ENCODE measurements around the gene DISP3. TPM values are rescaled to one million over a fixed set of nuclear protein-coding genes. Genes with fewer than 3 reads are reported as not detected.

The DISP3 gene
- total and polyA plus RNA-seq, 2 of the 4 experiments (the other 2 are of a cell fraction) = 0.05 TPM; not detected in 1

DNA sequence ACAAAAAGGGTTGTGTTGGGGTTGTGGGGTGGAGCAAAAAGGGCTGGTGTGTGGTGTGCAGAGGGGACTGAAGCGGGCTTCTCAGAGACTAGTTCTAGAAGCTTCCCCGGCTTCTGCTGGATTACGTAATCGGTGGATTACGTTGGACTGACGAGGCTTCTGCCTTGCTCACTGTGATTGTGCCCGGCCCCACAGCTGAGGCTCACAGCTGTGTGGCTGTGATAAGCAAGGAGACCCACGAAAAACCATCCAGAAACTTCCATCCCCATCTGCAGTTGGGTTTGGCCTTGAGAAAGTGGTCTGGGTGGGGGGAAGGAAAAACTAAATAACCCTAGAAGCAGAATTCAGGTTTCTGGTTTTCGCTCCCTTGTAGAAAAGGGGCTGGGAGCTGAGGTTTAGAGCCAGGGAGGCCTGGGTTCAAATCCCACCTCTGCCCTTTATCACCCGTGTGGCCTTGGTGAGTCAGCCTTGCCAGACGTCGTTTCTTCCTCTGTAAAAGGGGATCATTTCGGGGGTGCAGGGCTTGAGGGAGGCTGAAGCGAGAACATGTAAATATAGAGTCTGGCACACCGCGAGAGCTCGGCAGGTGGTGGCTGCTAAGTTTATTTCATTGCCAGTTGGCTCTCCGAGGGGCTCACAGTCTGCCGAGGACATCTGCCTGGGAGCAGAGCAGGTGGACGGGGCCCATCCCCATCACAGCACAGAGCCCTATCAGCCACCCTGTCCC lies 30.4 kb upstream of the DISP3 start:
- BruUV-seq (replicated peaks) = no TSS peak
- Histone ChIP-seq H2AK9ac (replicated peaks; ENCODE audit: low read depth, low read length, poor library complexity) (no peak overlapping the region), H3K36me3 (ENCODE audit: control insufficient read depth, insufficient read depth, low read length) (no peaks in the 10 kb centered on the region), H2BK120ac (ENCODE audit: low read depth, low read length) (no peak overlapping the region), H3K9me1 (ENCODE audit: insufficient read depth, low read length) (no peaks in the 10 kb centered on the region), H3K23ac (ENCODE audit: low read depth, low read length) (no peak overlapping the region), H2BK5ac (ENCODE audit: low read depth, low read length, poor library complexity, severe bottlenecking) (no peak overlapping the region), H3K4me2 (ENCODE audit: low read depth, low read length) (no peak overlapping the region), H3K4me3 (ENCODE audit: insufficient read depth, low read depth, low read length) (no peak overlapping the region), H2BK20ac (ENCODE audit: low read depth, low read length) (no peak overlapping the region), H3K14ac (replicated peaks; ENCODE audit: low read depth, low read length) (no peak overlapping the region), H2AK5ac (ENCODE audit: low read depth, low read length) (no peak overlapping the region), H4K20me1 (ENCODE audit: insufficient read depth, low read length) (no peaks in the 10 kb centered on the region), H3K4ac (ENCODE audit: low read depth, low read length) (no peak overlapping the region), H2BK15ac (ENCODE audit: low read depth, low read length) (no peak overlapping the region), H3K56ac (ENCODE audit: extremely low read depth, insufficient read depth, low read length) (no peak overlapping the region), H3K27ac (ENCODE audit: insufficient read depth, low read length) (no peak overlapping the region), H2AFZ (replicated peaks; ENCODE audit: low read length, poor library complexity) (no peak overlapping the region), H3K79me1 (ENCODE audit: low read depth in 1 of 2, low read length in 2 of 2) (no peaks in the 10 kb centered on the region), H3K9me3 (ENCODE audit: control insufficient read depth, insufficient read depth, low read length) (no peaks in the 10 kb centered on the region), H3K9ac (ENCODE audit: low read depth, low read length) (no peak overlapping the region), H4K8ac (ENCODE audit: low read depth in 2 of 2, low read length in 2 of 2) (no peak overlapping the region), H4K5ac (ENCODE audit: low read depth, low read length) (no peak overlapping the region), H3K18ac (ENCODE audit: low read depth, low read length) (no peak overlapping the region), H3K27me3 (ENCODE audit: control insufficient read depth, insufficient read depth, low read length) (peaks cover 8% of the 10 kb centered on the region; the same call in 1 of the 2 replicates), H4K91ac (ENCODE audit: insufficient read depth, low read depth, low read length) (no peak overlapping the region), H3K4me1 (ENCODE audit: control insufficient read depth, insufficient read depth, low read length) (no peaks in the 10 kb centered on the region)
- DNase-seq = no peak
- dilution Hi-C loops (cut with HindIII; ENCODE audit: low sequenced_read_pairs, unreplicated experiment) (no loop called here), intact Hi-C loops (cut with micrococcal nuclease) (no loop called here), in situ Hi-C loops (cut with MboI; ENCODE audit: low sequenced_read_pairs) (no loop called here)
- no peak for TF ChIP-seq SMC3 (IDR thresholded peaks at IDR 0.05; ENCODE audit: low read depth, low read length)
- TF ChIP-seq CEBPB (IDR thresholded peaks at IDR 0.05; ENCODE audit: low read depth, low read length) = peak; percentile 70
- ChIA-PET CTCF (no interaction called here), POLR2A (ENCODE audit: unreplicated experiment) (no interaction called here)
- ATAC-seq (ENCODE audit: low read depth) = no peak
- WGBS, 2 experiments (ENCODE audit: extremely low coverage in 2 of 2, insufficient read length in 1 of 2) = 40% methylated on average over 5 of the region's 20 CpGs; no CpG with 5 or more reads in 1 of the 2 experiments

Measured in IMR-90 (cell line).